ENCODE results near the gene IL27RA.

GRCh38 chr19:14021474-14021873 is 10.1 kb upstream of the IL27RA start:
- TF ChIP-seq CTCF (IDR thresholded peaks at IDR 0.05; ENCODE audit: low read depth, low read length, missing input control) (no peak), RAD21 (IDR thresholded peaks at IDR 0.05) (no peak), JUND (IDR thresholded peaks at IDR 0.05) (no peak)

All from liver (tissue), 3 donors.